HG03064 (cell line): ENCODE results near the gene ZNF735.
"Not testable (repeated sequence)": the region's sequence is repeated elsewhere in the genome, so short reads cannot be mapped to it uniquely, and the experiment has no call there.

Experiments
- ATAC-seq: cut with Tn5 transposase; IDR thresholded peaks from one replicate; pipeline ENCODE4 v1.9.1; 2021; ENCODE audit warnings: low read depth; ENCODE audit not compliant: unreplicated experiment

ZNF735 gene

GRCh38 chr7:64206903-64207302, at the start of gene ZNF735:
Gene ZNF735 (plus strand): TSS chr7:64207203. CDS start chr7:64207203, 0 bp downstream.
- no peak for ATAC-seq

GRCh38 chr7:64170974-64171373, 36.0 kb upstream of the ZNF735 start:
- ATAC-seq, result not testable (repeated sequence)

- no peak for ATAC-seq
Observed at GRCh38 chr7:64174328-64174727, 32.7 kb upstream of the ZNF735 start.

- ATAC-seq, result no peak
Observed at GRCh38 chr7:64174941-64175340, 32.1 kb upstream of the ZNF735 start.

- no peak for ATAC-seq
Observed at GRCh38 chr7:64180989-64181388, 26.0 kb upstream of the ZNF735 start.

- no peak for ATAC-seq
Observed at GRCh38 chr7:64181586-64181985, 25.4 kb upstream of the ZNF735 start.

GRCh38 chr7:64182036-64182790, 24.8 kb upstream of the ZNF735 start:
- no peak for ATAC-seq

- ATAC-seq, result no peak
Observed at GRCh38 chr7:64183126-64183742, 23.8 kb upstream of the ZNF735 start.

GRCh38 chr7:64183827-64184372, 23.1 kb upstream of the ZNF735 start:
- ATAC-seq, result no peak

GRCh38 chr7:64184376-64184775, 22.6 kb upstream of the ZNF735 start:
- no peak for ATAC-seq

- ATAC-seq, result no peak
Observed at GRCh38 chr7:64187408-64187807, 19.6 kb upstream of the ZNF735 start.

- ATAC-seq, result no peak
Observed at GRCh38 chr7:64192148-64192704, 14.8 kb upstream of the ZNF735 start.

- ATAC-seq, result no peak
Observed at GRCh38 chr7:64192775-64193174, 14.2 kb upstream of the ZNF735 start.

GRCh38 chr7:64219710-64220298, 12.8 kb downstream of the ZNF735 start:
- not testable (repeated sequence) for ATAC-seq

GRCh38 chr7:64223366-64223765, 16.4 kb downstream of the ZNF735 start:
- ATAC-seq, result no peak

GRCh38 chr7:64228174-64228573, 21.2 kb downstream of the ZNF735 start, which contains the start of gene ZNF679:
Gene ZNF679 (plus strand): TSS chr7:64228474. CDS start chr7:64249118, 20,644 bp downstream.
- ATAC-seq, result not testable (repeated sequence)

- no peak for ATAC-seq
Observed at GRCh38 chr7:64266341-64266919, 59.4 kb downstream of the ZNF735 start.
